Endothelial cell (in vitro differentiated cells): ENCODE data around the gene RPS27L. TPM values are rescaled to one million over a fixed set of nuclear protein-coding genes. Genes with fewer than 3 reads are reported as not detected.

Source experiments
- DNase-seq: peaks from one replicate; pipeline ENCODE4 v3.0.0; 2021; ENCODE audit warnings: low spot score
- H3K27ac Mint-ChIP-seq: one replicate; pipeline ENCODE4 v1.8.0; 2021; ENCODE audit warnings: mixed read lengths, inconsistent platforms; ENCODE audit not compliant: unreplicated experiment
- H3K27me3 Mint-ChIP-seq: one replicate; pipeline ENCODE4 v1.8.0; 2021; ENCODE audit warnings: mild to moderate bottlenecking, moderate library complexity, mixed read lengths, inconsistent platforms; ENCODE audit not compliant: unreplicated experiment
- H3K36me3 Mint-ChIP-seq: one replicate; pipeline ENCODE4 v1.8.0; 2021; ENCODE audit warnings: mild to moderate bottlenecking, low read depth, mixed read lengths, inconsistent platforms; ENCODE audit not compliant: unreplicated experiment
- H3K4me1 Mint-ChIP-seq: one replicate; pipeline ENCODE4 v1.8.0; 2021; ENCODE audit warnings: mild to moderate bottlenecking, mixed read lengths, inconsistent platforms; ENCODE audit not compliant: unreplicated experiment
- H3K4me3 Mint-ChIP-seq: one replicate; pipeline ENCODE4 v1.8.0; 2021; ENCODE audit warnings: mild to moderate bottlenecking, mixed read lengths, inconsistent platforms; ENCODE audit not compliant: unreplicated experiment
- H3K9me3 Mint-ChIP-seq: one replicate; pipeline ENCODE4 v1.8.0; 2021; ENCODE audit warnings: mixed read lengths, inconsistent platforms; ENCODE audit not compliant: unreplicated experiment
- CTCF ChIP-seq: fragments of 200-600 bp; sonication (generic); IDR thresholded peaks from one replicate; pipeline ENCODE4 v1.5.0; 2021; ENCODE audit warnings: antibody characterized with exemption; ENCODE audit not compliant: unreplicated experiment
- total RNA-seq: library from RNA; stranded (reverse); fragmentation: NEBNext Ultra II Directional; extraction: Animal tissue kit (Norgen Biotek cat#: 25700); gene quantifications from one replicate; pipeline ENCODE4 v1.2.1, GENCODE V29; 2021; ENCODE audit not compliant: unreplicated experiment

RPS27L gene
- total RNA-seq, 1 donor from 2014 or later: 149 TPM

- Mint-ChIP-seq H3K4me3 (no peak overlapping the region), H3K4me1 (no peaks in the 10 kb centered on the region), H3K36me3 (peaks cover 4% of the 10 kb centered on the region), H3K27me3 (no peaks in the 10 kb centered on the region), H3K27ac (no peak overlapping the region), H3K9me3 (no peaks in the 10 kb centered on the region)
- no peak for DNase-seq
- no peak for TF ChIP-seq CTCF
Observed at GRCh38 chr15:63145426-63145825, 11.9 kb downstream of the RPS27L start.

DNA sequence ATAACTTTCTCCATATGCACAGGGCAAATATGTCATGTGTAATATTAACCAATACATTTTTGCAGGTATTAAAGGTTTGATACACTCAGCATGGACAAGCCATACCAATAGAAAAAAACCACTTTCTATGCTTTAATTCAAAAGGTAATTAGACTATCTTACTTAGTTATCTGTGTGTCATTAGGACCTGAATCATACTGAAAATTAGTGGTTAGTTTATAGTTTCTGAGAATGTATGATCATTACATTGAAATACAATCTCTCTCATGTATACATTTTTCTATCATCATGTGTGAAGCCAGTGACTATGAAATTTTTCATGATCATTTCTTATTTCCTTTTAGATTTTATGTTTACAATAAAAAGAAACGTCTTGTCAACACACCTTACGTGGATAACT is 16.3 kb downstream of the RPS27L start:
- Mint-ChIP-seq H3K4me3 (no peak overlapping the region), H3K27ac (no peak overlapping the region), H3K36me3 (peaks cover 4% of the 10 kb centered on the region), H3K4me1 (no peaks in the 10 kb centered on the region), H3K9me3 (no peaks in the 10 kb centered on the region), H3K27me3 (no peaks in the 10 kb centered on the region)
- no peak for TF ChIP-seq CTCF
- no peak for DNase-seq

DNA sequence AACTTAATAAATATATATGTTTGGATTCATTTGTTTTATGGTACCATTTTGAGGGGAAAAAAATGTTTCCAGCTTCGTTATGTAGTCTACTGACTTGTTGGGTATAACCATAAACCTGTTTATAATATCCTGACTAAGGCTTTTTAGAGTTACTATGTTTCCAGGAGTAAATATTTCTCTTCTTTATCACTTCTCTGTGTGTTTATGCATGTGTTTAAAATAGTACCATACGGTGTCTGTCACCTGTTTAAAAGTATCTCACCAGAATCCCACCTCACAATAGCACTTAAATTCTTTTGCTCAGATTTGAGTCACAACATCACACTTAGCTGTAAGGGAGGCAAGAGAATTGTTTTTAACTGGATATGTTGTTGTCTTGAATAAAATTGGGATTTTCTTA is 20.5 kb downstream of the RPS27L start:
- no peaks in the 10 kb centered on the region for H3K9me3 Mint-ChIP-seq
- H3K27me3 Mint-ChIP-seq: no peaks in the 10 kb centered on the region
- H3K4me3 Mint-ChIP-seq: no peak overlapping the region
- H3K27ac Mint-ChIP-seq: no peak overlapping the region
- TF ChIP-seq CTCF: no peak
- H3K36me3 Mint-ChIP-seq: no peaks in the 10 kb centered on the region
- DNase-seq: no peak
- no peaks in the 10 kb centered on the region for H3K4me1 Mint-ChIP-seq

DNA sequence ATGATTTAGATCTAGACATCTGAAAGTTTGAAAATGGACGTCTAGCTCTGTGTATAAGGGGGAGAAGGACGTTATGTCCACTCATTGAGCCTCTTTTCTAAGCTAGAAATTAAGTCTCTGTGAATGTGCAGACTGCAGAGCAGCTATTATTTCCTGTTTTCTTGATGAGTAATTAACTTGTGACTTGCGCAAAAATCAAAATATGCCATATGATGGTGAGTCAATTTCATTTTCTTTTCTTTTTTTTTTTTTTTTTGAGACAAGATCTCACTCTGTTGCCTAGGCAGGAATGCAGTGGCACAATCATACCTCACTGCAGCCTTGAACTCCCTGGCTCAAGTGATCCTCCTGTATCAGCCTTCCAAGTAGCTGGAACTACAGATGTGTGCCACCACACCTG is 21.5 kb downstream of the RPS27L start:
- no peak for TF ChIP-seq CTCF
- Mint-ChIP-seq H3K4me1 (no peaks in the 10 kb centered on the region), H3K4me3 (no peak overlapping the region), H3K9me3 (no peaks in the 10 kb centered on the region), H3K36me3 (no peaks in the 10 kb centered on the region), H3K27ac (no peak overlapping the region), H3K27me3 (no peaks in the 10 kb centered on the region)
- DNase-seq: no peak

DNA sequence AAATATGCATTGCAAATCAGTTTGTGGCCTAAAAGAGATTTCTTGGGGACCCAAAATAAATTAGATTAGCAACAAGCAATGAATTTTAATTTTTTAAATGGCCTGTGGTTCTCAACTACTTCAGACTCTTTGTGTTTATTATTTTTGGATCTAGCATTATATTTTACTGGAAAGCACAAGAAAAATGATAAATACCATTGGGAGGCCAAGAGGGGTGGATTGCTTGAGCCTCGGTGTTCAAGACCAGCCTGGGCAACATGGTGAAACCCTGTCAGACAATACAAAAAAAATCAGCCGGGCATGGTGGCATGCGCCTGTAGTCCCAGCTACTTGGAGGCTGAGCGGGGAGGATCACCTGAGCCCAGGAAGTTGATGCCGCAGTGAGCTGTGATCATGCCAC is 22.0 kb downstream of the RPS27L start:
- no peaks in the 10 kb centered on the region for H3K27me3 Mint-ChIP-seq
- TF ChIP-seq CTCF: no peak
- no peaks in the 10 kb centered on the region for H3K9me3 Mint-ChIP-seq
- H3K27ac Mint-ChIP-seq: no peak overlapping the region
- no peak overlapping the region for H3K4me3 Mint-ChIP-seq
- no peaks in the 10 kb centered on the region for H3K36me3 Mint-ChIP-seq
- H3K4me1 Mint-ChIP-seq: no peaks in the 10 kb centered on the region
- no peak for DNase-seq
